ENCODE measurements around the gene TXK.

DNA sequence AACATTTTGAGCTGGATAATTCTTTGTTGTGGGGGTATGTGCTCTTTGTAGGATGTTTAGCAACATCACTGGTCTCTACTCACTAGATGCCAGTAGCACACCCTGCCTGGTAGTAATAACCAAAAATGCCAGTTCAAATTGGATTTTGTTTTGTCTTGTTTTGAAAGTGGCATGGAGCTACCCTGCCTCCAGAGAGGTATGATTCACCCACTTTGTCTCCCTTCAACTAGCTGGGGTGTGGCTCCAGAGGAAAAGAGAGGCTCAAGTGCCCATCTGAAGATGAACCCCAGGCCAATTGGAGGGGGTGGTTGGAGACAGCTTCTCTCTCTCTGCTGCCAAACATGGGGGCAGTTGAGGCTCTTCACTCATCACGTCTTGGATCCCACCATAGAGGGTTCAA, 83.0 kb downstream of the TXK start:
- TF ChIP-seq CEBPB (IDR thresholded peaks at IDR 0.05; ENCODE audit: borderline replicate concordance in 1 of 2, low read depth in 2 of 2, low read length in 2 of 2) = no peak
- no peak for TF ChIP-seq SIN3A (IDR thresholded peaks at IDR 0.05; ENCODE audit: low read depth, low read length)
- no peak for TF ChIP-seq ATF2 (IDR thresholded peaks at IDR 0.05; ENCODE audit: low read length)
- TF ChIP-seq HDAC6 (IDR thresholded peaks at IDR 0.05; ENCODE audit: unreplicated experiment) = no peak
- no peak for TF ChIP-seq USF1 (IDR thresholded peaks at IDR 0.05; ENCODE audit: borderline replicate concordance, extremely low read length, insufficient read depth, low read depth, low read length)
- TF ChIP-seq EP300 (IDR thresholded peaks at IDR 0.05; ENCODE audit: borderline replicate concordance in 1 of 2, control insufficient read depth in 1 of 2, low read depth in 2 of 2, low read length in 2 of 2) = no peak
- TF ChIP-seq MXI1 (IDR thresholded peaks at IDR 0.05; ENCODE audit: low read depth, low read length) = no peak

Measured in GM12878 (cell line).